ENCODE data around the gene ZNF398.

Gene ZNF398

GRCh38 chr7:149109969-149110368 is 37.3 kb upstream of the ZNF398 start:
- no peak overlapping the region for H3K4me3 ChIP-seq (replicated peaks in 1 of 2; ENCODE audit: low read depth in 2 of 2, low read length in 2 of 2)
- TF ChIP-seq, protein P1, sequence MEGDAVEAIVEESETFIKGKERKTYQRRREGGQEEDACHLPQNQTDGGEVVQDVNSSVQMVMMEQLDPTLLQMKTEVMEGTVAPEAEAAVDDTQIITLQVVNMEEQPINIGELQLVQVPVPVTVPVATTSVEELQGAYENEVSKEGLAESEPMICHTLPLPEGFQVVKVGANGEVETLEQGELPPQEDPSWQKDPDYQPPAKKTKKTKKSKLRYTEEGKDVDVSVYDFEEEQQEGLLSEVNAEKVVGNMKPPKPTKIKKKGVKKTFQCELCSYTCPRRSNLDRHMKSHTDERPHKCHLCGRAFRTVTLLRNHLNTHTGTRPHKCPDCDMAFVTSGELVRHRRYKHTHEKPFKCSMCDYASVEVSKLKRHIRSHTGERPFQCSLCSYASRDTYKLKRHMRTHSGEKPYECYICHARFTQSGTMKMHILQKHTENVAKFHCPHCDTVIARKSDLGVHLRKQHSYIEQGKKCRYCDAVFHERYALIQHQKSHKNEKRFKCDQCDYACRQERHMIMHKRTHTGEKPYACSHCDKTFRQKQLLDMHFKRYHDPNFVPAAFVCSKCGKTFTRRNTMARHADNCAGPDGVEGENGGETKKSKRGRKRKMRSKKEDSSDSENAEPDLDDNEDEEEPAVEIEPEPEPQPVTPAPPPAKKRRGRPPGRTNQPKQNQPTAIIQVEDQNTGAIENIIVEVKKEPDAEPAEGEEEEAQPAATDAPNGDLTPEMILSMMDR (IDR thresholded peaks at IDR 0.05; ENCODE audit: low read depth, low read length): no peak
- no peak for DNase-seq (ENCODE audit: low read depth in 2 of 2)

- TF ChIP-seq, protein P1 (IDR thresholded peaks at IDR 0.05; ENCODE audit: low read depth, low read length): no peak
- peak overlapping the region; percentile 97 to 98 for H3K4me3 ChIP-seq (replicated peaks in 1 of 2; ENCODE audit: low read depth in 2 of 2, low read length in 2 of 2)
- DNase-seq (ENCODE audit: low read depth in 2 of 2): peak; percentile 7 to 13
Measured at GRCh38 chr7:149125189-149125862, 21.9 kb upstream of the ZNF398 start.

DNA sequence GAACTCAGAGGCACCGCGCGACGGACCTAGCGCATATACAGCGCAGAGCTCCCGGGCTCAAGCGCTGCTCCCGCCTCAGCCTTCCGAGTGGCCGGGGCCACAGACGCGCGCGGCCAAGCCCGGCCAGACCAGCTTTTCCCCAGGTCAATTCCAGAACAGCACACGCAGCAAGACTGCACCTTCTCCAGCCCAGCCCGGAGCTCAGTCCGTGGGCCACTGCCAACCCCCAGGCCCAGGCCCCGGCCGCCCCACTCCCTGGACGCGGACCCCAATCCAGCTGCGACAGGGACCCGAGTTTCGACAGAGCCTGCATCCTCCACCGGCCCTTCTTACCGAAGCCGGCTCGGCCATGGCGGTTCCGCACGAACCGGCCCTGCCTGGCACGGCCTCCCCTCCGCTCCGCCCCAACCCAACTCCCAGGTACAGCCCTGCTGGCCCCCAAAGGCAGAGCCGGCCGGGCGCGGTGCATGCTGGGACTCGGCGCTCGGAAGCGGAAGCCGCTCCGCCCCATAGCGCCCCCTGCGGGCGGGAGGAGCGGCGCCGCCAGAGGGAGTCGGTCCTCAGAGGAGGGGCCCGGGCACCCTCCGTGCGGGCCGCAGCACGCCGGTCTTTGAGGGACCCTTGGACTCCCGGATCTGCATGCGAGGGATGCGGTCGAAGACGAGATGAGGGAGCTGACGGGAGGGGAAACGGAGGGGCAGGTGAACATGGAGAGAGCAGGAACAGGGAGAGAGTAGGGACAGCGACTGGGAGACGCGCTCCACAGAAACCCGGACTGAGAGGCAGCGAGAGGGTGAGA is 21.2 kb upstream of the ZNF398 start, which contains the start of gene ZNF425:
ZNF425 (minus strand) TSS at position 462 of the 799 bp plus-strand sequence; CDS start at position 351, 111 bp downstream.
- peak; percentile 91 to 95 for DNase-seq (ENCODE audit: low read depth in 2 of 2)
- TF ChIP-seq, protein P1 (IDR thresholded peaks at IDR 0.05; ENCODE audit: low read depth, low read length): peak; percentile 61
- peak within 1 kb of the TSS; percentile 97 to 98 for H3K4me3 ChIP-seq (replicated peaks in 1 of 2; ENCODE audit: low read depth in 2 of 2, low read length in 2 of 2)

- H3K4me3 ChIP-seq (replicated peaks in 1 of 2; ENCODE audit: low read depth in 2 of 2, low read length in 2 of 2): peak overlapping the region; percentile 97 to 98
- TF ChIP-seq, protein P1 (IDR thresholded peaks at IDR 0.05; ENCODE audit: low read depth, low read length): no peak
- peak in 1 of 2 donors; percentile 26 for DNase-seq (ENCODE audit: low read depth in 2 of 2)
Measured at GRCh38 chr7:149126662-149127266, 20.5 kb upstream of the ZNF398 start.

DNA sequence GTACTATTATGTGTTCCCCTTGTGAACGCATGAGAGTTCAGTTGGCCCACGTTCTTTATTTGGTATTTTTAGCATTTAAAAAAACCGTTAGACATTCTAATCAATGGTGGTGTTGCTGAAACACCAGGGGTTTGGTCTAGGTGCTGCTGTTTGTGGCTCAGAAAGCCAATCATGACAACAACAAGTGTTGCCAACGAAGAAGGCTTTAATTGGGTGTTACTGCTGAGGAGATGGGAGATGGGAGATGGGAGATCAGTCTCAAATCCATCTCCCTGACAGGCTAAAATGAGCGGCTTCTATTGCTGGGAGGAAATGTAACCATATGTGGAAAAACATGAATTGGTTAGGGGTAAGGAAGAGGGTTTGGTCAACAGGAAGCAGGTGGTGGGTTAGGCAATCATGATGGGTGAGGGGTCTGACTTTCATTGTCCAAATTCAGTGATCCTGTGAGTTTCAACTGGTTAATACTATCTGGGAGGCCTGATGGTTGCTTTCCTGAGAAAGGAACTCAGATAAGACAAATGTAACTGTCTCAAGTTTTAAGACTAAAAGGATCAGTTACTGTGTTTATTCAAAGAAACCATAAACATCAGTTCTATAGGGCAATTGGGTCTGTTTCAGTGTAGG is 16.6 kb upstream of the ZNF398 start:
- H3K4me3 ChIP-seq (replicated peaks in 1 of 2; ENCODE audit: low read depth in 2 of 2, low read length in 2 of 2): no peak overlapping the region
- no peak for DNase-seq (ENCODE audit: low read depth in 2 of 2)
- TF ChIP-seq, protein P1 (IDR thresholded peaks at IDR 0.05; ENCODE audit: low read depth, low read length): no peak

DNA sequence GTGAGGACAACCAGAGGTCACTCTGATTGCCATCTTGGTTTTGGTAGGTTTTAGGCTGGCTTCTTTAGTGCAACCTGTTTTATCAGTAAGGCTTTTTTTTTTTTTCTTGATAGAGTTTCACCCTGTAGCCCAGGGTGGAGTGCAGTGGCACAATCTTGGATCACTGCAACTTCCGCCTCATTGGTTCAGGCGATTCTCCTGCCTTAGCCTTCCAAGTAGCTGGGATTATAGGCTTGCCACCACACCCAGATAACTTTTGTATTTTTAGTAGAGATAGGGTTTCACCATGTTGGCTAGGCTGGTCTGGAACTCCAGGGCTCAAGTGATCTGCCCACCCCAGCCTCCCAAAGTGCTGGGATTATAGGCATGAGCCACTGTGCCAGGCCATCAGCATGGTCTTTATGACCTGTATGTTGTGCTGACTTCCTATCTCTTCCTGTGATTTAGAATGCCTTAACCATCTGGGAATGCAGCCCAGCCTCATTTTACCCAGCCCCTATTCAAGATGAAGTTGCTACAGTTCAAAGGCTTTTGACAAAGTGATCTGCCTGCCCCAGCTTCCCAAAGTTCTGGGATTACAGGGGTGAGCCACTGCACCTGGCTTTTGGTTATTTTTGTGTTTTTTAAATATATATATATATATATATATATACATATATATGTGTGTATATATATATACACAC is 14.1 kb upstream of the ZNF398 start:
- TF ChIP-seq, protein P1 (IDR thresholded peaks at IDR 0.05; ENCODE audit: low read depth, low read length): no peak
- no peak for DNase-seq (ENCODE audit: low read depth in 2 of 2)
- H3K4me3 ChIP-seq (replicated peaks in 1 of 2; ENCODE audit: low read depth in 2 of 2, low read length in 2 of 2): no peak overlapping the region

Measured in cardiac fibroblast (primary cell).